Measurements from ENCODE around the gene PHYHD1. TPM values are rescaled to one million over a fixed set of nuclear protein-coding genes. Genes with fewer than 3 reads are reported as not detected.

PHYHD1 gene
- total and polyA plus RNA-seq, 11 donors: 14.0 to 49.0 (median 27.3) TPM

DNA sequence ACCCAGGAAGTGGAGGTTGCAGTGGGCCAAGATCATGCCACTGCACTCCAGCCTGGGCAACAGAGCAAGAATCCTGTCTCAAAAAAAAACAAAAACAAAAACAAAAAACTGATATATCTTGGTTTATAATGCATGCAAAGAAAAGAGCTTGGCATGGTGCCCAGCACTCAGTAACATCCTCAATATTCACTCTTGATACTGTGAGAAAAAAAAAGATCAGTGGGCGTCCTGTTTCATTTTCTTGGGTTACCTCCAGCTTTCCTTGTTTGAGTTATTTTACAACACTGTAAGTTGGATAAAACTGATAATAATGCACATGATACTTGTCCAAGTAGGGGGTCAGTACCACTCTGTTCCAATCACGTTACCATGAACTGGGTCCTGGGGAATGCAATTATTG, 7.8 kb downstream of the PHYHD1 start:
- no peak overlapping the region for H3K4me3 ChIP-seq
- 85 to 93% (median 89%) methylated on average over 2 of the region's 2 CpGs for WGBS, 4 donors
- DNase-seq (no peak), ATAC-seq (no peak)
- intact Hi-C loops (cut with DNase I): loop anchor here (1.0 to 5.0 kb wide), 4 partner anchors 46 to 66 kb away; partner anchors contain the start of genes KYAT1 (in 1 of the 10) and LRRC8A (in 1 of the 10)
- H3K9me3 ChIP-seq: no peaks in the 10 kb centered on the region
- TF ChIP-seq, protein P1, sequence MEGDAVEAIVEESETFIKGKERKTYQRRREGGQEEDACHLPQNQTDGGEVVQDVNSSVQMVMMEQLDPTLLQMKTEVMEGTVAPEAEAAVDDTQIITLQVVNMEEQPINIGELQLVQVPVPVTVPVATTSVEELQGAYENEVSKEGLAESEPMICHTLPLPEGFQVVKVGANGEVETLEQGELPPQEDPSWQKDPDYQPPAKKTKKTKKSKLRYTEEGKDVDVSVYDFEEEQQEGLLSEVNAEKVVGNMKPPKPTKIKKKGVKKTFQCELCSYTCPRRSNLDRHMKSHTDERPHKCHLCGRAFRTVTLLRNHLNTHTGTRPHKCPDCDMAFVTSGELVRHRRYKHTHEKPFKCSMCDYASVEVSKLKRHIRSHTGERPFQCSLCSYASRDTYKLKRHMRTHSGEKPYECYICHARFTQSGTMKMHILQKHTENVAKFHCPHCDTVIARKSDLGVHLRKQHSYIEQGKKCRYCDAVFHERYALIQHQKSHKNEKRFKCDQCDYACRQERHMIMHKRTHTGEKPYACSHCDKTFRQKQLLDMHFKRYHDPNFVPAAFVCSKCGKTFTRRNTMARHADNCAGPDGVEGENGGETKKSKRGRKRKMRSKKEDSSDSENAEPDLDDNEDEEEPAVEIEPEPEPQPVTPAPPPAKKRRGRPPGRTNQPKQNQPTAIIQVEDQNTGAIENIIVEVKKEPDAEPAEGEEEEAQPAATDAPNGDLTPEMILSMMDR (IDR thresholded peaks at IDR 0.05): no peak
- no peak for TF ChIP-seq POLR2A (IDR thresholded peaks at IDR 0.05)
- H3K27ac ChIP-seq: no peak overlapping the region
- no peaks in the 10 kb centered on the region for H3K27me3 ChIP-seq
- peaks cover 0 to 8% (median 0%) of the 10 kb centered on the region in 12 donors for H3K4me1 ChIP-seq
- H3K36me3 ChIP-seq: peaks cover 0 to 6% (median 0%) of the 10 kb centered on the region in 9 donors

DNA sequence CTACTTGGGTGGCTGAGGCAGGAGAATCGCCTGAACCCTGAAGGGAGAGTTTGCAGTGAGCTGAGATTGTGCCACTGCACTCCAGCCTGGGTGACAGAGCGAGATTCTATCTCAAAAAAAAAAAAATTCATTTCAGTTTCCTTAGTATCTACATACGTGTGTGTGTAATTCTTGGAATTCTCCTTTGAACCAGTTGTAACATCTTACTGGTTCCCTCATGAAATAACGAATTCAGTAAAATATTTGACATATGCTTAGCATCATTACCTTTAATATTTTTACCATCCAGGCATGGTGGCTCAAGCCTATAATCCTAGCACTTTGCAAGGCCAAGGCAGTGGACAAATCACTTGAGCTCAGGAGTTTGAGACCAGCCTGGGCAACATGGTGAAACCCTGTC, 8.8 kb downstream of the PHYHD1 start:
- 88 to 94% (median 91%) methylated on average over 4 of the region's 4 CpGs for WGBS, 4 donors
- no peak overlapping the region for H3K27ac ChIP-seq
- DNase-seq: no peak
- H3K9me3 ChIP-seq: no peaks in the 10 kb centered on the region
- intact Hi-C loops (cut with DNase I): loop anchor here in 6 of 10 donors (2.0 to 5.0 kb wide), 3 partner anchors 47 to 67 kb away; partner anchors contain the start of genes KYAT1 (in 1 of the 6) and LRRC8A (in 1 of the 6)
- peaks cover 0 to 12% (median 0%) of the 10 kb centered on the region in 9 donors for H3K36me3 ChIP-seq
- ATAC-seq: no peak
- no peaks in the 10 kb centered on the region for H3K27me3 ChIP-seq
- H3K4me1 ChIP-seq: peaks cover 0 to 8% (median 0%) of the 10 kb centered on the region in 12 donors
- no peak overlapping the region for H3K4me3 ChIP-seq
- TF ChIP-seq, protein P1 (IDR thresholded peaks at IDR 0.05): no peak
- TF ChIP-seq POLR2A (IDR thresholded peaks at IDR 0.05): no peak

DNA sequence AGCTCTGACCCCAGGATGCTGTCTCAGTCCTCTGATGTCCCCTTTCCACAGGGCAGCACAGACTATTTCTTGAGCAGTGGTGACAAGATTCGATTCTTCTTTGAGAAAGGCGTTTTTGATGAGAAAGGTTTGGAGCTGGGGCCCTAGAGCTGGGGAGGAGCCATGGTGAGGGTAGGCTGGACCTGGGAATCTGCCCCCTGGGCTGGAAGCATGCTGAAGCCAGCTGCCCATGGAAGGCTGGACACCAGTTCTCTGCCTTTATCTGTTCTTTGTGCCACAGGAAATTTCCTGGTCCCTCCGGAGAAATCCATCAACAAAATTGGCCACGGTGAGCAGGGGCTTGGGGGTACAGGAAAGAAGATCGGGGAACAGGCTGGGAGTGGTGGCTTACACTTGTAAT, 12.9 kb downstream of the PHYHD1 start:
- ATAC-seq (no peak), DNase-seq (no peak)
- Histone ChIP-seq H3K27me3 (no peaks in the 10 kb centered on the region), H3K4me1 (no peaks in the 10 kb centered on the region), H3K9me3 (no peaks in the 10 kb centered on the region), H3K27ac (no peak overlapping the region), H3K4me3 (no peak overlapping the region), H3K36me3 (peaks cover 0 to 21% (median 3%) of the 10 kb centered on the region in 9 donors)
- intact Hi-C loops (cut with DNase I): no loop called here
- no peak for TF ChIP-seq POLR2A (IDR thresholded peaks at IDR 0.05)
- TF ChIP-seq, protein P1 (IDR thresholded peaks at IDR 0.05): no peak
- 90 to 91% (median 90%) methylated on average over 5 of the region's 5 CpGs for WGBS, 4 donors

DNA sequence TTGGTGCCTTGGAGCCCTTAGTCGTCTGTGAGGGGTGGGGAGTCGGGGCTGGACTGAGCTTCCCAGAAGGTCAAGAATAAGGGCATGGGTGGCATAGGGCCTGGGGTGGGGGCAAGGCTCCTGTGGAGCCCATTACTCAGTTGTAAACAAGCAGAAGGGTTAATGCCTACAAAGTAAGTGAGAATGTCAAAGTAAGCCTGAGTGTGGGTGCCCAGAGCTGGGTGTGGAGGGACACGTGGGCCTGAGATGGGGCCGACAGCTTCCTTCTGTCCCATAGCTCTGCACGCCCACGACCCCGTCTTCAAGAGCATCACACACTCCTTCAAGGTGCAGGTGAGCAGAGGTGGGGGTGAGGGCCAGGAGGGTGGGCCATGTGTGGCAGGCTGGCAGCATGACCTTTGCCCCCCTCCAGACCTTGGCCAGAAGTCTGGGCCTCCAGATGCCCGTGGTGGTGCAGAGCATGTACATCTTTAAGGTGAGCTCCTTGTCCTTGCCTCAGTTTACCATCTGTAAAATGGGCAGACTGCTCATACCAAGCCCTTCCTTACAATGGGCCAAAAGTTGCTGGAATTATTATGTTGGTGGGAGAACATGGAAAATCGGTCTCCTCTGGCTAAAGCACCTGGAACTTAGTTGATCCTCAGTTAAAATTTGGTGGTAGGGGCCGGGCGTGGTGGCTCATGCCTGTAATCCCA, 15.5 kb downstream of the PHYHD1 start:
- no peak overlapping the region for H3K4me3 ChIP-seq
- 89 to 90% (median 89%) methylated on average over 10 to 11 of the region's 11 CpGs for WGBS, 4 donors
- TF ChIP-seq POLR2A (IDR thresholded peaks at IDR 0.05): no peak
- TF ChIP-seq, protein P1 (IDR thresholded peaks at IDR 0.05): no peak
- intact Hi-C loops (cut with DNase I): no loop called here
- ATAC-seq (no peak), DNase-seq (no peak)
- no peaks in the 10 kb centered on the region for H3K27me3 ChIP-seq
- peaks cover 0 to 21% (median 3%) of the 10 kb centered on the region in 9 donors for H3K36me3 ChIP-seq
- peaks cover 0 to 14% (median 11%) of the 10 kb centered on the region in 12 donors for H3K4me1 ChIP-seq
- H3K9me3 ChIP-seq: no peaks in the 10 kb centered on the region
- no peak overlapping the region for H3K27ac ChIP-seq
